ENCODE results near the gene RGMA. TPM values are rescaled to one million over a fixed set of nuclear protein-coding genes. Genes with fewer than 3 reads are reported as not detected.
A peak's percentile ranks its signal among the peaks of the same experiment; 100 is the strongest.

The RGMA gene
- total RNA-seq, 1 experiment from 2014 or later = 3.3 TPM

- Histone ChIP-seq H3K9me3 (ENCODE audit: insufficient read depth, low read depth) (no peaks in the 10 kb centered on the region), H4K20me1 (ENCODE audit: insufficient read depth) (peaks cover 29% of the 10 kb centered on the region), H3K4me3 (no peak overlapping the region), H3K36me3 (ENCODE audit: low read depth) (peaks cover 87% of the 10 kb centered on the region), H2AFZ (no peak overlapping the region), H3K4me1 (replicated peaks; ENCODE audit: insufficient read depth) (no peaks in the 10 kb centered on the region), H3K9me2 (ENCODE audit: insufficient read depth) (no peaks in the 10 kb centered on the region), H3F3A (ENCODE audit: insufficient read depth, low read depth) (peaks cover 71% of the 10 kb centered on the region), H3K27me3 (ENCODE audit: insufficient read depth, low read depth) (no peaks in the 10 kb centered on the region), H3K4me2 (no peak overlapping the region), H3K79me2 (ENCODE audit: low read depth) (0 out of 2 replicates have a peak, but pooled peaks cover 10% of the 10 kb centered on the region), H3K27ac (peak overlapping the region; percentile 29; the same call in 1 of the 2 replicates)
- TF ChIP-seq, protein P1, sequence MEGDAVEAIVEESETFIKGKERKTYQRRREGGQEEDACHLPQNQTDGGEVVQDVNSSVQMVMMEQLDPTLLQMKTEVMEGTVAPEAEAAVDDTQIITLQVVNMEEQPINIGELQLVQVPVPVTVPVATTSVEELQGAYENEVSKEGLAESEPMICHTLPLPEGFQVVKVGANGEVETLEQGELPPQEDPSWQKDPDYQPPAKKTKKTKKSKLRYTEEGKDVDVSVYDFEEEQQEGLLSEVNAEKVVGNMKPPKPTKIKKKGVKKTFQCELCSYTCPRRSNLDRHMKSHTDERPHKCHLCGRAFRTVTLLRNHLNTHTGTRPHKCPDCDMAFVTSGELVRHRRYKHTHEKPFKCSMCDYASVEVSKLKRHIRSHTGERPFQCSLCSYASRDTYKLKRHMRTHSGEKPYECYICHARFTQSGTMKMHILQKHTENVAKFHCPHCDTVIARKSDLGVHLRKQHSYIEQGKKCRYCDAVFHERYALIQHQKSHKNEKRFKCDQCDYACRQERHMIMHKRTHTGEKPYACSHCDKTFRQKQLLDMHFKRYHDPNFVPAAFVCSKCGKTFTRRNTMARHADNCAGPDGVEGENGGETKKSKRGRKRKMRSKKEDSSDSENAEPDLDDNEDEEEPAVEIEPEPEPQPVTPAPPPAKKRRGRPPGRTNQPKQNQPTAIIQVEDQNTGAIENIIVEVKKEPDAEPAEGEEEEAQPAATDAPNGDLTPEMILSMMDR (conservative IDR thresholded peaks at IDR 0.05) = no peak
- no peak for TF ChIP-seq EZH2 (IDR thresholded peaks at IDR 0.05; ENCODE audit: low read depth)
- BruUV-seq (replicated peaks) = no TSS peak
- ChIA-PET CTCF (no interaction called here), POLR2A (ENCODE audit: unreplicated experiment) (interaction anchor here (0.6 to 0.8 kb wide), 3 partner anchors 12 to 434 kb away, joined by 4 to 12 read pairs (median 5); no protein-coding TSS in a partner anchor)
- intact Hi-C loops (cut with micrococcal nuclease; ENCODE audit: unreplicated experiment) = loop anchor here (10.0 kb wide), 1 partner anchor 223 kb away; no protein-coding TSS in a partner anchor
- no peak for DNase-seq
Observed at GRCh38 chr15:93017526-93017925, 71.5 kb downstream of the RGMA start.

DNA sequence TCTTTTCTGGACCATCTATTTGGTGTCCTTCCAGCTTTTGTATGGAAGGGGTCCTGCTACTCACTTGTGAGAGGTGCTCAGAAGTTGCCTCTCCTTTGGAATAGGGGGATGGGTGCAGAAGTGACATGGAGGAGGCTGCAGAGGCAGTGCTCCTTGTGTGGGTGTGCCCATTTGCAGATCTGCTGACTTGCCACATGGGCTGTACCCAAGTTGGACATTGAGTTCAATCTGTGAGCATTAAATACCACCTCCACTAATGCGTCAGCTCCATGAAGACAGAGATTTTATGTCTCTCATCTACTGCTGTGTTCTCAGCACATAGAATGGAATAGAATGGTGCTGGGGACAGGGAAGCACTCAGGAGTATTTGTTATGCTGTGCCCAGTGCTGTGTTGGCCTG lies 76.2 kb downstream of the RGMA start:
- TF ChIP-seq, protein P1 (conservative IDR thresholded peaks at IDR 0.05) = no peak
- no peak for TF ChIP-seq EZH2 (IDR thresholded peaks at IDR 0.05; ENCODE audit: low read depth)
- DNase-seq = no peak
- Histone ChIP-seq H3K27me3 (ENCODE audit: insufficient read depth, low read depth) (no peaks in the 10 kb centered on the region), H3K4me3 (no peak overlapping the region), H3K4me2 (no peak overlapping the region), H3K27ac (no peak overlapping the region), H3K4me1 (replicated peaks; ENCODE audit: insufficient read depth) (no peaks in the 10 kb centered on the region), H3K79me2 (ENCODE audit: low read depth) (no peaks in the 10 kb centered on the region), H3K9me3 (ENCODE audit: insufficient read depth, low read depth) (no peaks in the 10 kb centered on the region), H4K20me1 (ENCODE audit: insufficient read depth) (peaks cover 21% of the 10 kb centered on the region), H3K36me3 (ENCODE audit: low read depth) (peaks cover 81% of the 10 kb centered on the region), H3F3A (ENCODE audit: insufficient read depth, low read depth) (peaks cover 57% of the 10 kb centered on the region), H3K9me2 (ENCODE audit: insufficient read depth) (no peaks in the 10 kb centered on the region), H2AFZ (no peak overlapping the region)
- no TSS peak for BruUV-seq (replicated peaks)
- intact Hi-C loops (cut with micrococcal nuclease; ENCODE audit: unreplicated experiment) = loop anchor here (10.0 kb wide), 1 partner anchor 218 kb away; no protein-coding TSS in a partner anchor
- POLR2A ChIA-PET (ENCODE audit: unreplicated experiment) = no interaction called here
- CTCF ChIA-PET = no interaction called here

DNA sequence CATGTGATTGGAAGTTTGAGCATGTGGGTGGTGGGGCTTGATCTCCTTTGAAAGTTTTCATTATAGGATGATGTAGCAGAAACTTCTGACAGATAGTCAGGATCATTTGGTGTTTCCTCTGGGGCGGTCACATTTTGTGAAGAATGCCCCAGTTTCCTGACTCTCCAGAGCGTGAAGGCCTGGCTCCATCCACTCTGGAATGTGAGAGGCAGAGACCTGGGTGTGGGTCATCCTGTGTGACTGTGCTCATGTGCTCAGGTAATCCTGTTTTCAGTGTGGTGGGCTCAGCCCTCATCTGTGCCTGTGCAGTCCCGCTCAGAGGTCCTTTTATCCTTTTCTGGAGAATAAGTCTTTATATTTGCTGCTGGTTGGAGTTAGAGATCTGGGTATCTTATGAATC lies 81.0 kb downstream of the RGMA start:
- H3K27ac ChIP-seq = no peak overlapping the region
- peaks cover 40% of the 10 kb centered on the region for H4K20me1 ChIP-seq (ENCODE audit: insufficient read depth)
- no peaks in the 10 kb centered on the region for H3K9me3 ChIP-seq (ENCODE audit: insufficient read depth, low read depth)
- BruUV-seq (replicated peaks) = no TSS peak
- H3K4me2 ChIP-seq = no peak overlapping the region
- H3K27me3 ChIP-seq (ENCODE audit: insufficient read depth, low read depth) = no peaks in the 10 kb centered on the region
- no peaks in the 10 kb centered on the region for H3K4me1 ChIP-seq (replicated peaks; ENCODE audit: insufficient read depth)
- no peak for DNase-seq
- H3K4me3 ChIP-seq = no peak overlapping the region
- H2AFZ ChIP-seq = no peak overlapping the region
- POLR2A ChIA-PET (ENCODE audit: unreplicated experiment) = no interaction called here
- H3K9me2 ChIP-seq (ENCODE audit: insufficient read depth) = no peaks in the 10 kb centered on the region
- intact Hi-C loops (cut with micrococcal nuclease; ENCODE audit: unreplicated experiment) = no loop called here
- TF ChIP-seq EZH2 (IDR thresholded peaks at IDR 0.05; ENCODE audit: low read depth) = no peak
- TF ChIP-seq, protein P1 (conservative IDR thresholded peaks at IDR 0.05) = no peak
- peaks cover 59% of the 10 kb centered on the region for H3K36me3 ChIP-seq (ENCODE audit: low read depth)
- CTCF ChIA-PET = no interaction called here
- H3F3A ChIP-seq (ENCODE audit: insufficient read depth, low read depth) = peaks cover 48% of the 10 kb centered on the region; the same call in 1 of the 2 replicates
- no peaks in the 10 kb centered on the region for H3K79me2 ChIP-seq (ENCODE audit: low read depth)

All from PC-9 (cell line).